Measurements from ENCODE around the gene TMEM163.
"Not testable (repeated sequence)": the region's sequence is repeated elsewhere in the genome, so short reads cannot be mapped to it uniquely, and the experiment has no call there.

TMEM163 gene

GRCh38 chr2:134570676-134571075, 148.1 kb downstream of the TMEM163 start:
- H3K4me3 ChIP-seq (ENCODE audit: low read depth in 1 of 2, low read length in 2 of 2), result no peak overlapping the region
- H3K27me3 ChIP-seq (ENCODE audit: control insufficient read depth in 1 of 2, insufficient read depth in 2 of 2, low read length in 2 of 2), result no peaks in the 10 kb centered on the region
- H3K9me3 ChIP-seq (ENCODE audit: low read length), result no peaks in the 10 kb centered on the region
- H3K4me1 ChIP-seq (ENCODE audit: insufficient read depth, low read length), result no peaks in the 10 kb centered on the region
- H3K9ac ChIP-seq (ENCODE audit: low read length), result no peak overlapping the region
- H3K36me3 ChIP-seq (ENCODE audit: insufficient read depth, low read length), result no peaks in the 10 kb centered on the region
- H3K27ac ChIP-seq (ENCODE audit: low read depth, low read length), result no peak overlapping the region

GRCh38 chr2:134568413-134568812, 150.4 kb downstream of the TMEM163 start:
- H3K27ac ChIP-seq (ENCODE audit: low read depth, low read length), result no peak overlapping the region
- H3K9ac ChIP-seq (ENCODE audit: low read length), result no peak overlapping the region
- H3K4me1 ChIP-seq (ENCODE audit: insufficient read depth, low read length), result no peaks in the 10 kb centered on the region
- no peak overlapping the region for H3K4me3 ChIP-seq (ENCODE audit: low read depth in 1 of 2, low read length in 2 of 2)
- H3K27me3 ChIP-seq (ENCODE audit: control insufficient read depth in 1 of 2, insufficient read depth in 2 of 2, low read length in 2 of 2), result no peaks in the 10 kb centered on the region
- H3K9me3 ChIP-seq (ENCODE audit: low read length), result no peaks in the 10 kb centered on the region
- H3K36me3 ChIP-seq (ENCODE audit: insufficient read depth, low read length), result no peaks in the 10 kb centered on the region

GRCh38 chr2:134567666-134568065, 151.1 kb downstream of the TMEM163 start:
- no peaks in the 10 kb centered on the region for H3K27me3 ChIP-seq (ENCODE audit: control insufficient read depth in 1 of 2, insufficient read depth in 2 of 2, low read length in 2 of 2)
- no peak overlapping the region for H3K4me3 ChIP-seq (ENCODE audit: low read depth in 1 of 2, low read length in 2 of 2)
- H3K9me3 ChIP-seq (ENCODE audit: low read length), result no peaks in the 10 kb centered on the region
- H3K9ac ChIP-seq (ENCODE audit: low read length), result no peak overlapping the region
- H3K36me3 ChIP-seq (ENCODE audit: insufficient read depth, low read length), result no peaks in the 10 kb centered on the region
- H3K27ac ChIP-seq (ENCODE audit: low read depth, low read length), result no peak overlapping the region
- H3K4me1 ChIP-seq (ENCODE audit: insufficient read depth, low read length), result no peaks in the 10 kb centered on the region

DNA sequence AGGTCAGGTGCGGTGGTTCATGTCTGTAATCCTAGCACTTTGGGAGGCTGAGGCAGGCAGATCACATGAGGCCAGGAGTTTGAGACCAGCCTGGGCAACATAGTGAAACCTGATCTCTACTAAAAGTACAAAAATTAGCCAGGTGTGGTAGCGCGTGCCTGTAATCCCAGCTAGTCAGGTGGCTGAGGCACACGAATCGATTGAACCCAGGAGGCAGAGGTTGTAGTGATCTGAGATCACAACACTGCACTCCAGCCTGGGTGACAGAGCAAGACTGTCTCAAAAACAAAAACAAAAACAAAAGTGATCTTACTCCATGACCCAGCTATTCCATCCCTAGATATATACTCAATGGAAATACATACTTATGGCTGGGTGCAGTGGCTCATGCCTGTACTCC, 153.8 kb downstream of the TMEM163 start:
- not testable (repeated sequence) for H3K27ac ChIP-seq (ENCODE audit: low read depth, low read length); H3K9me3 ChIP-seq (ENCODE audit: low read length); H3K4me1 ChIP-seq (ENCODE audit: insufficient read depth, low read length); H3K36me3 ChIP-seq (ENCODE audit: insufficient read depth, low read length); H3K4me3 ChIP-seq (ENCODE audit: low read depth in 1 of 2, low read length in 2 of 2); H3K9ac ChIP-seq (ENCODE audit: low read length); H3K27me3 ChIP-seq (ENCODE audit: control insufficient read depth in 1 of 2, insufficient read depth in 2 of 2, low read length in 2 of 2)

- Histone ChIP-seq H3K9ac (ENCODE audit: low read length) (no peak overlapping the region), H3K9me3 (ENCODE audit: low read length) (no peaks in the 10 kb centered on the region), H3K27ac (ENCODE audit: low read depth, low read length) (no peak overlapping the region), H3K36me3 (ENCODE audit: insufficient read depth, low read length) (no peaks in the 10 kb centered on the region), H3K4me3 (ENCODE audit: low read depth in 1 of 2, low read length in 2 of 2) (no peak overlapping the region), H3K4me1 (ENCODE audit: insufficient read depth, low read length) (no peaks in the 10 kb centered on the region), H3K27me3 (ENCODE audit: control insufficient read depth in 1 of 2, insufficient read depth in 2 of 2, low read length in 2 of 2) (no peaks in the 10 kb centered on the region)
Observed at GRCh38 chr2:134564549-134564948, 154.3 kb downstream of the TMEM163 start.

GRCh38 chr2:134558208-134558830, 160.5 kb downstream of the TMEM163 start:
- Histone ChIP-seq H3K27me3 (ENCODE audit: control insufficient read depth in 1 of 2, insufficient read depth in 2 of 2, low read length in 2 of 2) (no peaks in the 10 kb centered on the region), H3K27ac (ENCODE audit: low read depth, low read length) (no peak overlapping the region), H3K9me3 (ENCODE audit: low read length) (no peaks in the 10 kb centered on the region), H3K4me1 (ENCODE audit: insufficient read depth, low read length) (no peaks in the 10 kb centered on the region), H3K36me3 (ENCODE audit: insufficient read depth, low read length) (no peaks in the 10 kb centered on the region), H3K4me3 (ENCODE audit: low read depth in 1 of 2, low read length in 2 of 2) (no peak overlapping the region), H3K9ac (ENCODE audit: low read length) (no peak overlapping the region)

- H3K4me1 ChIP-seq (ENCODE audit: insufficient read depth, low read length), result no peaks in the 10 kb centered on the region
- H3K9me3 ChIP-seq (ENCODE audit: low read length), result no peaks in the 10 kb centered on the region
- no peaks in the 10 kb centered on the region for H3K27me3 ChIP-seq (ENCODE audit: control insufficient read depth in 1 of 2, insufficient read depth in 2 of 2, low read length in 2 of 2)
- no peaks in the 10 kb centered on the region for H3K36me3 ChIP-seq (ENCODE audit: insufficient read depth, low read length)
- no peak overlapping the region for H3K9ac ChIP-seq (ENCODE audit: low read length)
- no peak overlapping the region for H3K4me3 ChIP-seq (ENCODE audit: low read depth in 1 of 2, low read length in 2 of 2)
- H3K27ac ChIP-seq (ENCODE audit: low read depth, low read length), result no peak overlapping the region
Observed at GRCh38 chr2:134555411-134555810, 163.4 kb downstream of the TMEM163 start.

- H3K36me3 ChIP-seq (ENCODE audit: insufficient read depth, low read length), result no peaks in the 10 kb centered on the region
- no peak overlapping the region for H3K4me3 ChIP-seq (ENCODE audit: low read depth in 1 of 2, low read length in 2 of 2)
- H3K9me3 ChIP-seq (ENCODE audit: low read length), result no peaks in the 10 kb centered on the region
- H3K9ac ChIP-seq (ENCODE audit: low read length), result no peak overlapping the region
- no peak overlapping the region for H3K27ac ChIP-seq (ENCODE audit: low read depth, low read length)
- no peaks in the 10 kb centered on the region for H3K27me3 ChIP-seq (ENCODE audit: control insufficient read depth in 1 of 2, insufficient read depth in 2 of 2, low read length in 2 of 2)
- H3K4me1 ChIP-seq (ENCODE audit: insufficient read depth, low read length), result no peaks in the 10 kb centered on the region
Observed at GRCh38 chr2:134553657-134554056, 165.1 kb downstream of the TMEM163 start.

DNA sequence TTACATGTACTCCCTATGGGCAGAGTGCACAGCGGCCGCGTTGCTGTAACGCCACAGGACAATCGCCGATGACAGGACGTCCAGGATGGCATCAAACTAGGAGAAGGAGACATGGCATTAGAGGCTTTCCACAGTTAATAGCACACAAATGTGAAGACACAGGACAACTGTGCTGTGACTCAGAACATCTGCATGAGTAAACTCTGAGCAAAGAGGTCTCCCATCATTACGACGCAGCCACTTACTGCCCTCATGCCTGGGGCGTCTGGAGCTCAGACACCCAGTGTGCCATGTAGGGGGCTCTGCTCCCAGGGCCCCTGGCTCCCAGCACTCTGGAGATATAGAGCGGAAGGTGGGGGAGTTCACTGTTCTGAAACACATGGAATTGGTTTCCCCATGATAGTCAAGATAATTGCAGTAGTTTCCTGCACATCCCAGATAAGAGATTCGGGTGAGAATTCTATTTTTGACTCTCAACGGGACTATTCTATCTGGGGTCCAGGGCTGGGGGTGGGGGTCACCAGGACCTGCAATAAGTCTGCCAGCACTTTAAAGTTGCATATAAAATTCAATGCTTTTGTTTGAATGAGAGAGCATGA, 168.1 kb downstream of the TMEM163 start:
- Histone ChIP-seq H3K27me3 (ENCODE audit: control insufficient read depth in 1 of 2, insufficient read depth in 2 of 2, low read length in 2 of 2) (no peaks in the 10 kb centered on the region), H3K4me1 (ENCODE audit: insufficient read depth, low read length) (no peaks in the 10 kb centered on the region), H3K4me3 (ENCODE audit: low read depth in 1 of 2, low read length in 2 of 2) (no peak overlapping the region), H3K27ac (ENCODE audit: low read depth, low read length) (no peak overlapping the region), H3K9me3 (ENCODE audit: low read length) (no peaks in the 10 kb centered on the region), H3K36me3 (ENCODE audit: insufficient read depth, low read length) (no peaks in the 10 kb centered on the region), H3K9ac (ENCODE audit: low read length) (no peak overlapping the region)

DNA sequence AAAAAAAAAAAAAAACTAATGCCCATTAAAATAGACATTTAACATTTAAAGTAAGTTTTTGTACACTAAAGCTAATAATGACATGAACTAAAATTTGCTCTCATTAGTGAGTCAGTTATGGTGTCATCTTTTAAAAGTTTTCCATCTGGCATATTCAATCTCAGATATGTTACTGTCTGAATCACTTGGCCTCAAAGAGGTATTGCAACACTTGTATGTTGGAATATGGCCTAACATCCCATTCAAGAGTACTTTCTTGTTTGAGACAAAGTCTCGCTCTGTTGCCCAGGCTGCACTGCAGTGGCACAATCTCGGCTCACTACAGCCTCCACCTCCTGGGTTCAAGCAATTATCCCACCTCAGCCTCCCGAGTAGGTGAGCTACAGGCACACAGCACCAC, 169.7 kb downstream of the TMEM163 start:
- no peaks in the 10 kb centered on the region for H3K27me3 ChIP-seq (ENCODE audit: control insufficient read depth in 1 of 2, insufficient read depth in 2 of 2, low read length in 2 of 2)

GRCh38 chr2:134540990-134541389, 177.8 kb downstream of the TMEM163 start:
- Histone ChIP-seq H3K9ac (ENCODE audit: low read length) (no peak overlapping the region), H3K36me3 (ENCODE audit: insufficient read depth, low read length) (no peaks in the 10 kb centered on the region), H3K9me3 (ENCODE audit: low read length) (no peaks in the 10 kb centered on the region), H3K27ac (ENCODE audit: low read depth, low read length) (no peak overlapping the region), H3K27me3 (ENCODE audit: control insufficient read depth in 1 of 2, insufficient read depth in 2 of 2, low read length in 2 of 2) (no peaks in the 10 kb centered on the region), H3K4me1 (ENCODE audit: insufficient read depth, low read length) (no peaks in the 10 kb centered on the region), H3K4me3 (ENCODE audit: low read depth in 1 of 2, low read length in 2 of 2) (no peak overlapping the region)

More for the DNA sequence above, 169.7 kb downstream of the TMEM163 start:
- H3K36me3 ChIP-seq (ENCODE audit: insufficient read depth, low read length), result no peaks in the 10 kb centered on the region
- no peaks in the 10 kb centered on the region for H3K4me1 ChIP-seq (ENCODE audit: insufficient read depth, low read length)
- H3K9me3 ChIP-seq (ENCODE audit: low read length), result no peaks in the 10 kb centered on the region
- no peak overlapping the region for H3K4me3 ChIP-seq (ENCODE audit: low read depth in 1 of 2, low read length in 2 of 2)
- no peak overlapping the region for H3K9ac ChIP-seq (ENCODE audit: low read length)
- no peak overlapping the region for H3K27ac ChIP-seq (ENCODE audit: low read depth, low read length)

GRCh38 chr2:134539981-134540380, 178.8 kb downstream of the TMEM163 start:
- Histone ChIP-seq H3K4me1 (ENCODE audit: insufficient read depth, low read length) (no peaks in the 10 kb centered on the region), H3K27ac (ENCODE audit: low read depth, low read length) (no peak overlapping the region), H3K36me3 (ENCODE audit: insufficient read depth, low read length) (no peaks in the 10 kb centered on the region), H3K9ac (ENCODE audit: low read length) (no peak overlapping the region), H3K27me3 (ENCODE audit: control insufficient read depth in 1 of 2, insufficient read depth in 2 of 2, low read length in 2 of 2) (no peaks in the 10 kb centered on the region), H3K9me3 (ENCODE audit: low read length) (no peaks in the 10 kb centered on the region), H3K4me3 (ENCODE audit: low read depth in 1 of 2, low read length in 2 of 2) (no peak overlapping the region)

Data from muscle layer of colon (tissue), 2 donors.